ENCODE data around the gene MAMDC2.

DNA sequence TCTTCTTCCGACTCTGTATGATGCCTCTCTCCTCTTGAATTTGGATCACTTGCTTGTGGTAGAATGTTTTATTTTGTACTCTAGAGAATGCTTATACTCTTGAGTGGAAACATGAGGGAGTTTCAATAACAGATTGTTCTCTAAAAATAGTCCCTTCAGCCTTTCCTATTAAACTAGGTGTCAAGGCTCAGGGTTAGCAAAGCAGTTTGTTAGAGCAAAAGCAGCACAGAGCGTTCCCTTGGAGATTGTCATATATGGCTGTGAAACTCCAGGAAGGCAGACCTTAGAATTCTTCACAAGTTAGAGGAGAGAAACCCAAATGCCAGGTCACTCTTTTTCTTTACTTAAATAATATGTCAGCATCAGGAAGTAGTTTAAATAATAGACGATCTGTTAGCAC, 33.0 kb downstream of the MAMDC2 start:
- TF ChIP-seq, protein P1, sequence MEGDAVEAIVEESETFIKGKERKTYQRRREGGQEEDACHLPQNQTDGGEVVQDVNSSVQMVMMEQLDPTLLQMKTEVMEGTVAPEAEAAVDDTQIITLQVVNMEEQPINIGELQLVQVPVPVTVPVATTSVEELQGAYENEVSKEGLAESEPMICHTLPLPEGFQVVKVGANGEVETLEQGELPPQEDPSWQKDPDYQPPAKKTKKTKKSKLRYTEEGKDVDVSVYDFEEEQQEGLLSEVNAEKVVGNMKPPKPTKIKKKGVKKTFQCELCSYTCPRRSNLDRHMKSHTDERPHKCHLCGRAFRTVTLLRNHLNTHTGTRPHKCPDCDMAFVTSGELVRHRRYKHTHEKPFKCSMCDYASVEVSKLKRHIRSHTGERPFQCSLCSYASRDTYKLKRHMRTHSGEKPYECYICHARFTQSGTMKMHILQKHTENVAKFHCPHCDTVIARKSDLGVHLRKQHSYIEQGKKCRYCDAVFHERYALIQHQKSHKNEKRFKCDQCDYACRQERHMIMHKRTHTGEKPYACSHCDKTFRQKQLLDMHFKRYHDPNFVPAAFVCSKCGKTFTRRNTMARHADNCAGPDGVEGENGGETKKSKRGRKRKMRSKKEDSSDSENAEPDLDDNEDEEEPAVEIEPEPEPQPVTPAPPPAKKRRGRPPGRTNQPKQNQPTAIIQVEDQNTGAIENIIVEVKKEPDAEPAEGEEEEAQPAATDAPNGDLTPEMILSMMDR (conservative IDR thresholded peaks at IDR 0.05; ENCODE audit: low read length), result no peak
- no peak for TF ChIP-seq EZH2phosphoT487 (IDR thresholded peaks at IDR 0.05; ENCODE audit: borderline replicate concordance)
